ENCODE data around the gene IL1A. TPM values are rescaled to one million over a fixed set of nuclear protein-coding genes. Genes with fewer than 3 reads are reported as not detected.

The IL1A gene
- polyA plus RNA-seq, 1 of the 3 experiments (the other 2 are of a cell fraction): not detected

GRCh38 chr2:112758711-112759110 lies 25.6 kb downstream of the IL1A start:
- ChIA-PET POLR2A (no interaction called here), CTCF (interaction anchor here (6.9 kb wide), 1 partner anchor 9 kb away, joined by 40 read pairs; no protein-coding TSS in a partner anchor)
- TF ChIP-seq JUND (IDR thresholded peaks at IDR 0.05) (no peak), USF1 (IDR thresholded peaks at IDR 0.05; ENCODE audit: borderline replicate concordance, low read depth) (no peak), RXRA (IDR thresholded peaks at IDR 0.05; ENCODE audit: borderline replicate concordance, low read depth) (no peak), RAD21 (IDR thresholded peaks at IDR 0.05; ENCODE audit: low read length) (no peak), NFIC (IDR thresholded peaks at IDR 0.05; ENCODE audit: borderline replicate concordance) (no peak), EZH2phosphoT487 (IDR thresholded peaks at IDR 0.05; ENCODE audit: borderline replicate concordance, low read depth) (no peak), GATA2 (CRISPR knock-in tag; IDR thresholded peaks at IDR 0.05) (no peak), USF2 (IDR thresholded peaks at IDR 0.05; ENCODE audit: borderline replicate concordance, low read depth, low read length) (no peak), TEAD4 (IDR thresholded peaks at IDR 0.05; ENCODE audit: borderline replicate concordance, insufficient read depth) (no peak)
- peaks cover 36 to 57% of the 10 kb centered on the region in 2 experiments for H3K36me3 ChIP-seq (replicated peaks in 1 of 2; ENCODE audit: control insufficient read depth in 1 of 2, insufficient read depth in 2 of 2, low read length in 1 of 2)
- no peak overlapping the region for H3K9ac ChIP-seq
- no peaks in the 10 kb centered on the region for H4K20me1 ChIP-seq (ENCODE audit: insufficient read depth)
- WGBS (ENCODE audit: low lambda C conversion rate): 87% methylated on average over 2 of the region's 2 CpGs
- peaks cover 6 to 7% of the 10 kb centered on the region in 2 experiments; a peak in 3 of 4 replicates for H3K4me1 ChIP-seq (ENCODE audit: control insufficient read depth in 1 of 2, insufficient read depth in 2 of 2, low read depth in 1 of 2, low read length in 1 of 2)
- H3K9me3 ChIP-seq: no peaks in the 10 kb centered on the region
- no peak overlapping the region for H3K27ac ChIP-seq (ENCODE audit: low read depth in 2 of 2, low read length in 1 of 2)
- no peak overlapping the region; the same call in 1 of the 2 replicates for H2AFZ ChIP-seq (ENCODE audit: low read depth)
- H3K4me2 ChIP-seq: no peak overlapping the region
- no peak overlapping the region for H3K4me3 ChIP-seq (ENCODE audit: low read depth in 2 of 2, low read length in 1 of 2)
- no peaks in the 10 kb centered on the region for H3K9me2 ChIP-seq
- peaks cover 67% of the 10 kb centered on the region for H3K79me2 ChIP-seq (ENCODE audit: insufficient read depth)
- no peaks in the 10 kb centered on the region for H3F3A ChIP-seq (replicated peaks; ENCODE audit: insufficient read depth)
- no peak for DNase-seq
- H3K27me3 ChIP-seq (ENCODE audit: insufficient read depth): no peaks in the 10 kb centered on the region

- Histone ChIP-seq H3F3A (replicated peaks; ENCODE audit: insufficient read depth) (peaks cover 7% of the 10 kb centered on the region), H3K27me3 (ENCODE audit: insufficient read depth) (no peaks in the 10 kb centered on the region), H3K9me3 (no peaks in the 10 kb centered on the region), H3K9ac (no peak overlapping the region), H3K79me2 (ENCODE audit: insufficient read depth) (peaks cover 63% of the 10 kb centered on the region; the same call in 1 of the 2 replicates), H3K27ac (ENCODE audit: low read depth in 2 of 2, low read length in 1 of 2) (no peak overlapping the region), H3K36me3 (replicated peaks in 1 of 2; ENCODE audit: control insufficient read depth in 1 of 2, insufficient read depth in 2 of 2, low read length in 1 of 2) (peaks cover 36 to 58% of the 10 kb centered on the region in 2 experiments), H4K20me1 (ENCODE audit: insufficient read depth) (no peaks in the 10 kb centered on the region), H3K4me2 (no peak overlapping the region), H3K4me1 (ENCODE audit: control insufficient read depth in 1 of 2, insufficient read depth in 2 of 2, low read depth in 1 of 2, low read length in 1 of 2) (peaks cover 0 to 3% of the 10 kb centered on the region in 2 experiments; a peak in 1 of 4 replicates), H2AFZ (ENCODE audit: low read depth) (no peak overlapping the region; the same call in 1 of the 2 replicates), H3K4me3 (ENCODE audit: low read depth in 2 of 2, low read length in 1 of 2) (no peak overlapping the region), H3K9me2 (no peaks in the 10 kb centered on the region)
- CTCF ChIA-PET: no interaction called here
- POLR2A ChIA-PET: no interaction called here
- WGBS (ENCODE audit: low lambda C conversion rate): 97% methylated on average over 3 of the region's 3 CpGs
- DNase-seq: no peak
- no peak for TF ChIP-seq EP300 (IDR thresholded peaks at IDR 0.05; ENCODE audit: borderline replicate concordance in 1 of 2, low read depth in 1 of 2, low read length in 1 of 2)
These were observed 27.0 kb downstream of the IL1A start for GRCh38 chr2:112757265-112757664.
